Liver (tissue), 9 donors: Measurements from ENCODE around the gene MAGEC3. TPM values are rescaled to one million over a fixed set of nuclear protein-coding genes. Genes with fewer than 3 reads are reported as not detected.

Source experiments
- DNase-seq: peaks from one replicate; pipeline ENCODE4 v3.0.0-alpha.2; 2017; ENCODE audit warnings: low spot score
- H3K27ac ChIP-seq, 2 donors: one replicate each; pipeline ENCODE4 v1.7.0; 2013; ENCODE audit warnings: inconsistent platforms in 2 of 2, low read length in 2 of 2, control low read depth in 1 of 2, low read depth in 1 of 2, mild to moderate bottlenecking in 1 of 2
- H3K27me3 ChIP-seq, 4 donors: one replicate each; pipeline versions ENCODE4 v1.6.1 to v1.7.0; 2013; ENCODE audit warnings: low read length in 3 of 4, inconsistent platforms in 1 of 4, mild to moderate bottlenecking in 1 of 4, moderate library complexity in 1 of 4; ENCODE audit not compliant: control insufficient read depth in 4 of 4, insufficient read depth in 4 of 4
- H3K36me3 ChIP-seq, 4 donors: one replicate each; pipeline versions ENCODE4 v1.6.1 to v1.7.0; 2013; ENCODE audit warnings: low read length in 3 of 4, mild to moderate bottlenecking in 3 of 4, low read depth in 1 of 4, moderate library complexity in 1 of 4; ENCODE audit not compliant: control insufficient read depth in 4 of 4, insufficient read depth in 3 of 4
- H3K4me1 ChIP-seq, 4 donors: one replicate each; pipeline versions ENCODE4 v1.6.1 to v1.7.0; 2013; ENCODE audit warnings: low read length in 3 of 4, mild to moderate bottlenecking in 3 of 4, moderate library complexity in 1 of 4; ENCODE audit not compliant: control insufficient read depth in 4 of 4, insufficient read depth in 4 of 4
- H3K4me3 ChIP-seq, 3 donors: one replicate each; pipeline versions ENCODE4 v1.6.1 to v1.7.0; 2013; ENCODE audit warnings: low read length in 3 of 3, control low read depth in 1 of 3, low read depth in 1 of 3, mild to moderate bottlenecking in 1 of 3
- H3K9ac ChIP-seq, 2 donors: one replicate each; pipeline ENCODE4 v1.7.0; 2013; ENCODE audit warnings: low read length in 2 of 2, mild to moderate bottlenecking in 2 of 2, moderate library complexity in 2 of 2, control low read depth in 1 of 2, low read depth in 1 of 2
- H3K9me3 ChIP-seq, 4 donors: one replicate each; pipeline versions ENCODE4 v1.6.1 to v1.7.0; 2013; ENCODE audit warnings: low read length in 3 of 4; ENCODE audit not compliant: control insufficient read depth in 4 of 4
- ATF3 ChIP-seq: IDR thresholded peaks from 2 replicates; pipeline ENCODE4 v1.6.1; 2016; ENCODE audit warnings: antibody characterized with exemption
- EGR1 ChIP-seq, 2 donors: IDR thresholded peaks; 2 replicates each; pipeline ENCODE4 v1.6.1; 2016 to 2018; ENCODE audit warnings: antibody characterized with exemption in 2 of 2, low read depth in 2 of 2
- FOXA1 ChIP-seq: IDR thresholded peaks from 2 replicates; pipeline ENCODE4 v1.6.1; 2016; ENCODE audit warnings: antibody characterized with exemption
- FOXA2 ChIP-seq: IDR thresholded peaks from 2 replicates; pipeline ENCODE4 v1.6.1; 2016; ENCODE audit warnings: antibody characterized with exemption
- GABPA ChIP-seq, 2 donors: IDR thresholded peaks in 1 of 2; conservative IDR thresholded peaks in 1 of 2; 2 replicates each; pipeline ENCODE4 v1.6.1; 2016; ENCODE audit warnings: antibody characterized with exemption in 2 of 2, mild to moderate bottlenecking in 1 of 2, moderate library complexity in 1 of 2
- HNF4A ChIP-seq, 2 donors: conservative IDR thresholded peaks; 2 replicates each; pipeline ENCODE4 v1.6.1; 2016; ENCODE audit warnings: antibody characterized with exemption in 2 of 2, mild to moderate bottlenecking in 2 of 2
- HNF4G ChIP-seq: IDR thresholded peaks from 2 replicates; pipeline ENCODE4 v1.6.1; 2016; ENCODE audit warnings: antibody characterized with exemption
- JUND ChIP-seq, 2 donors: IDR thresholded peaks; 2 replicates each; pipeline ENCODE4 v1.6.1; 2016; ENCODE audit warnings: antibody characterized with exemption in 2 of 2
- NR2F2 ChIP-seq: IDR thresholded peaks from 2 replicates; pipeline ENCODE4 v1.6.1; 2016; ENCODE audit warnings: antibody characterized with exemption
- RAD21 ChIP-seq, 2 donors: IDR thresholded peaks; 2 replicates each; pipeline ENCODE4 v1.6.1; 2016; ENCODE audit warnings: antibody characterized with exemption in 2 of 2, mild to moderate bottlenecking in 2 of 2
- SP1 ChIP-seq: IDR thresholded peaks from 2 replicates; pipeline ENCODE4 v1.6.1; 2018; ENCODE audit warnings: antibody characterized with exemption, mild to moderate bottlenecking
- TAF1 ChIP-seq: conservative IDR thresholded peaks from 2 replicates; pipeline ENCODE4 v1.6.1; 2016; ENCODE audit warnings: antibody characterized with exemption, mild to moderate bottlenecking
- YY1 ChIP-seq: IDR thresholded peaks from 2 replicates; pipeline ENCODE4 v1.6.1; 2016; ENCODE audit warnings: antibody characterized with exemption, mild to moderate bottlenecking
- ZBTB33 ChIP-seq: IDR thresholded peaks from 2 replicates; pipeline ENCODE4 v1.6.1; 2016; ENCODE audit warnings: antibody characterized with exemption
- WGBS: extraction: QIAGEN DNeasy Blood & Tissue Kit; methylation state at CpG from one replicate; pipeline ENCODE4 v1.1.7; 2013; 5-methylcytosine and 5-hydroxymethylcytosine counted together
- polyA plus RNA-seq, 2 donors: library from polyadenylated mRNA; stranded (reverse) in 1 of 2; unstranded in 1 of 2; fragments of 200-250 nt in 1 of 2; fragments of >200 nt in 1 of 2; fragmentation: Nextera tagmentation in 1 of 2; extraction: Ambion mirVana in 1 of 2; gene quantifications; one replicate each; pipeline versions ENCODE4 v1.2.1 to v1.2.3, GENCODE V29; 2013 to 2015
- total RNA-seq, 2 donors: library from RNA; depleted of rRNA; stranded (reverse); fragments of >200 nt; gene quantifications; one replicate each; pipeline ENCODE4 v1.2.3, GENCODE V29; 2014
- TF ChIP-seq, protein P1 (sequence below): IDR thresholded peaks from 2 replicates; pipeline ENCODE4 v1.6.1; 2016; ENCODE audit warnings: antibody characterized with exemption
- TF ChIP-seq, protein P2 (sequence below): IDR thresholded peaks from 2 replicates; pipeline ENCODE4 v1.6.1; 2016; ENCODE audit warnings: antibody characterized with exemption, mild to moderate bottlenecking
- TF ChIP-seq, protein P3 (sequence below): fragments of 150-350 bp; IDR thresholded peaks from 2 replicates; pipeline ENCODE4 v1.5.1; 2017; ENCODE audit warnings: improper control_type of control experiment, low read depth, low read length; ENCODE audit not compliant: missing input control
- donor health status: healthy.
- donor health status: healthy.
- donor health status: healthy.
- donor health status: healthy.
- donor health status: healthy.

The MAGEC3 gene
- total RNA-seq = not detected
- not detected for polyA plus RNA-seq

DNA sequence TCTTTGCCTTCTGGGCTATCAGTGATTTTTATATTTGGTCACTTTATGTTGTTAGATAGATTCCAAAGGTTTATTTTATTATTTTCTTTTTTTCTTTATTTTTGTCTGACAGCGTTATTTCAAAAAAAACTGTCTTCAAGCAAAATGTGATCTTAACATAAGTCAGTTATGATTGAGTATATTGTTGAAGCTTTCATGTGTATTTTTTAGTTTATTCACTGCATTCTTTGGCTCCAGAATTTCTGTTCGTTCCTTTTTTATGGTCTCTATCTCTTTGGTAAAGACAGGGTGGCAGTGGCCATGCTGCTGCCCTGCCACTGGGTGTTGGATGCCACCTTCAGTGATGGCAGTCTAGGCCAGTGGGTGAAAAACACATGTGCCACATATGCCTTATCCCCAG lies at the start of gene MAGEC3:
Gene MAGEC3, plus strand, starts transcription at position 301 of the 400 bp plus-strand sequence. Its CDS starts 0 bp downstream, at position 301.
- Histone ChIP-seq H3K4me3 (no peak within 1 kb of the TSS), H3K27me3 (no peaks in the 10 kb centered on the region), H3K9ac (no peak within 1 kb of the TSS), H3K36me3 (no peaks in the 10 kb centered on the region), H3K9me3 (peaks cover 0 to 6% (median 0%) of the 10 kb centered on the region in 4 donors), H3K4me1 (no peaks in the 10 kb centered on the region), H3K27ac (no peak within 1 kb of the TSS)
- TF ChIP-seq, protein P1, sequence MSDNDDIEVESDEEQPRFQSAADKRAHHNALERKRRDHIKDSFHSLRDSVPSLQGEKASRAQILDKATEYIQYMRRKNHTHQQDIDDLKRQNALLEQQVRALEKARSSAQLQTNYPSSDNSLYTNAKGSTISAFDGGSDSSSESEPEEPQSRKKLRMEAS = no peak
- TF ChIP-seq HNF4G (no peak), HNF4A (conservative IDR thresholded peaks at IDR 0.05) (no peak), SP1 (no peak), GABPA (IDR thresholded peaks at IDR 0.05 in 1 of 2, conservative IDR thresholded peaks at IDR 0.05 in 1 of 2) (no peak), RAD21 (IDR thresholded peaks at IDR 0.05) (no peak), EGR1 (IDR thresholded peaks at IDR 0.05; ENCODE audit: low read depth in 2 of 2) (no peak), FOXA1 (no peak), TAF1 (no peak), FOXA2 (no peak), NR2F2 (no peak), JUND (IDR thresholded peaks at IDR 0.05) (no peak), YY1 (no peak), ZBTB33 (no peak)
- TF ChIP-seq, protein P2, sequence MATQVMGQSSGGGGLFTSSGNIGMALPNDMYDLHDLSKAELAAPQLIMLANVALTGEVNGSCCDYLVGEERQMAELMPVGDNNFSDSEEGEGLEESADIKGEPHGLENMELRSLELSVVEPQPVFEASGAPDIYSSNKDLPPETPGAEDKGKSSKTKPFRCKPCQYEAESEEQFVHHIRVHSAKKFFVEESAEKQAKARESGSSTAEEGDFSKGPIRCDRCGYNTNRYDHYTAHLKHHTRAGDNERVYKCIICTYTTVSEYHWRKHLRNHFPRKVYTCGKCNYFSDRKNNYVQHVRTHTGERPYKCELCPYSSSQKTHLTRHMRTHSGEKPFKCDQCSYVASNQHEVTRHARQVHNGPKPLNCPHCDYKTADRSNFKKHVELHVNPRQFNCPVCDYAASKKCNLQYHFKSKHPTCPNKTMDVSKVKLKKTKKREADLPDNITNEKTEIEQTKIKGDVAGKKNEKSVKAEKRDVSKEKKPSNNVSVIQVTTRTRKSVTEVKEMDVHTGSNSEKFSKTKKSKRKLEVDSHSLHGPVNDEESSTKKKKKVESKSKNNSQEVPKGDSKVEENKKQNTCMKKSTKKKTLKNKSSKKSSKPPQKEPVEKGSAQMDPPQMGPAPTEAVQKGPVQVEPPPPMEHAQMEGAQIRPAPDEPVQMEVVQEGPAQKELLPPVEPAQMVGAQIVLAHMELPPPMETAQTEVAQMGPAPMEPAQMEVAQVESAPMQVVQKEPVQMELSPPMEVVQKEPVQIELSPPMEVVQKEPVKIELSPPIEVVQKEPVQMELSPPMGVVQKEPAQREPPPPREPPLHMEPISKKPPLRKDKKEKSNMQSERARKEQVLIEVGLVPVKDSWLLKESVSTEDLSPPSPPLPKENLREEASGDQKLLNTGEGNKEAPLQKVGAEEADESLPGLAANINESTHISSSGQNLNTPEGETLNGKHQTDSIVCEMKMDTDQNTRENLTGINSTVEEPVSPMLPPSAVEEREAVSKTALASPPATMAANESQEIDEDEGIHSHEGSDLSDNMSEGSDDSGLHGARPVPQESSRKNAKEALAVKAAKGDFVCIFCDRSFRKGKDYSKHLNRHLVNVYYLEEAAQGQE = no peak
- TF ChIP-seq, protein P3, sequence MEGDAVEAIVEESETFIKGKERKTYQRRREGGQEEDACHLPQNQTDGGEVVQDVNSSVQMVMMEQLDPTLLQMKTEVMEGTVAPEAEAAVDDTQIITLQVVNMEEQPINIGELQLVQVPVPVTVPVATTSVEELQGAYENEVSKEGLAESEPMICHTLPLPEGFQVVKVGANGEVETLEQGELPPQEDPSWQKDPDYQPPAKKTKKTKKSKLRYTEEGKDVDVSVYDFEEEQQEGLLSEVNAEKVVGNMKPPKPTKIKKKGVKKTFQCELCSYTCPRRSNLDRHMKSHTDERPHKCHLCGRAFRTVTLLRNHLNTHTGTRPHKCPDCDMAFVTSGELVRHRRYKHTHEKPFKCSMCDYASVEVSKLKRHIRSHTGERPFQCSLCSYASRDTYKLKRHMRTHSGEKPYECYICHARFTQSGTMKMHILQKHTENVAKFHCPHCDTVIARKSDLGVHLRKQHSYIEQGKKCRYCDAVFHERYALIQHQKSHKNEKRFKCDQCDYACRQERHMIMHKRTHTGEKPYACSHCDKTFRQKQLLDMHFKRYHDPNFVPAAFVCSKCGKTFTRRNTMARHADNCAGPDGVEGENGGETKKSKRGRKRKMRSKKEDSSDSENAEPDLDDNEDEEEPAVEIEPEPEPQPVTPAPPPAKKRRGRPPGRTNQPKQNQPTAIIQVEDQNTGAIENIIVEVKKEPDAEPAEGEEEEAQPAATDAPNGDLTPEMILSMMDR = no peak
- 80% methylated on average over 2 of the region's 2 CpGs for WGBS
- no peak for DNase-seq

- no peak overlapping the region for H3K9ac ChIP-seq
- peaks cover 0 to 2% (median 0%) of the 10 kb centered on the region in 4 donors for H3K9me3 ChIP-seq
- no peaks in the 10 kb centered on the region for H3K36me3 ChIP-seq
- TF ChIP-seq, protein P1 = no peak
- no peak for TF ChIP-seq ATF3
- TF ChIP-seq FOXA2 = no peak
- TF ChIP-seq, protein P2 = no peak
- no peaks in the 10 kb centered on the region for H3K27me3 ChIP-seq
- no peak overlapping the region for H3K4me3 ChIP-seq
- H3K4me1 ChIP-seq = no peaks in the 10 kb centered on the region
- no peak for DNase-seq
- no peak overlapping the region for H3K27ac ChIP-seq
- 82% methylated on average over 2 of the region's 2 CpGs for WGBS
Measured at GRCh38 chrX:141791856-141792255, 46.3 kb upstream of the MAGEC3 start.
